H1 (cell line): ENCODE measurements around the gene CD164. TPM values are rescaled to one million over a fixed set of nuclear protein-coding genes. Genes with fewer than 3 reads are reported as not detected.

ENCODE experiments used
- polyA plus RNA-seq, 7 experiments: library from polyadenylated mRNA; depleted of rRNA in 3 of 7; stranded (reverse) in 5 of 7; unstranded in 2 of 7; fragments of >200 nt in 5 of 7; fragments of 200-250 nt in 2 of 7; gene quantifications; 1 replicate in 5 of 7; 2 replicates in 1 of 7; 4 replicates in 1 of 7; pipeline versions ENCODE4 v1.2.1 to v1.2.3, GENCODE V29; 2011 to 2013; ENCODE audit warnings: missing spikeins in 2 of 7, mixed read lengths in 2 of 7
- total RNA-seq: library from RNA; stranded (reverse); fragmentation: NEBNext Ultra II Directional; extraction: Animal tissue kit (Norgen Biotek cat#: 25700); gene quantifications from 2 replicates; pipeline ENCODE4 v1.2.1, GENCODE V29; 2021
- TF ChIP-seq, protein P1 (sequence below): IDR thresholded peaks from 2 replicates; pipeline ENCODE4 v1.6.1; 2011; ENCODE audit warnings: low read length, improper control_type of control experiment

CD164 gene
- total and polyA plus RNA-seq, 2 of the 8 experiments (the other 6 are each of a cell fraction or from before 2014, with no cell fraction given) = 69.3 to 94.3 TPM

DNA sequence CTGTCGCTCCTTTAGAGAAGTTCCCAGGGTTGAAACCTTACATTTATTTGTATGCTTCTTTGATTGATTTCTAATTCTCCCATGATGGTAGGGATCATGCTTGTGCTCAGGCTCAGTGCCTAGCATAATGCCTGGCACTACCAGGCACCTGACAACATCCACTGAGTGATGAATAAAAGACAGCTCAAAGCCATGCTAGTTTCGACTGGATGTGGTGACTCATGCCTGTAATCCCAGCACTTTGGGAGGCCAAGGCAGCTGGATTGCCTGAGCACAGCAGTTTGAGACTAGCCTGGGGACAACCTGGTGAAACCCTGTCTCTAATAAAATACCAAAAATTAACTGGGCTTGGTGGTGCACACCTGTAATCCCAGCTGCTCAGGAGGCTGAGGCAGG lies 11.6 kb upstream of the CD164 start (continued):
- TF ChIP-seq, protein P1, sequence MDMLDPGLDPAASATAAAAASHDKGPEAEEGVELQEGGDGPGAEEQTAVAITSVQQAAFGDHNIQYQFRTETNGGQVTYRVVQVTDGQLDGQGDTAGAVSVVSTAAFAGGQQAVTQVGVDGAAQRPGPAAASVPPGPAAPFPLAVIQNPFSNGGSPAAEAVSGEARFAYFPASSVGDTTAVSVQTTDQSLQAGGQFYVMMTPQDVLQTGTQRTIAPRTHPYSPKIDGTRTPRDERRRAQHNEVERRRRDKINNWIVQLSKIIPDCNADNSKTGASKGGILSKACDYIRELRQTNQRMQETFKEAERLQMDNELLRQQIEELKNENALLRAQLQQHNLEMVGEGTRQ = no peak
